HEK293 (cell line): ENCODE data around the gene CLASRP.
A peak's percentile ranks its signal among the peaks of the same experiment; 100 is the strongest.

ENCODE experiments used
- CTCF ChIA-PET: fragments of 350-600 bp; formaldehyde crosslinking; extraction: SDS; loops from one replicate; lab custom pipeline; 2021; ENCODE audit warnings: antibody characterized with exemption; lab: Yijun Ruan, JAX
- POLR2A ChIA-PET: fragments of 300-600 bp; formaldehyde crosslinking; extraction: SDS; loops from one replicate; lab custom pipeline; 2020; ENCODE audit warnings: antibody characterized with exemption, inconsistent platforms; lab: Yijun Ruan, JAX
- H3K27ac ChIP-seq: fragments of 200-500 bp; sonication (Bioruptor generic); 2 replicates; pipeline ENCODE4 v1.5.1; 2014; ENCODE audit warnings: low read depth, low read length, control low read depth, inconsistent platforms; ENCODE audit errors: extremely low read depth
- H3K36me3 ChIP-seq, 2 experiments: fragments of 200-500 bp in 1 of 2; sonication (Bioruptor generic) in 1 of 2; 1 replicate in 1 of 2; 2 replicates in 1 of 2; pipeline ENCODE4 v1.5.1; 2014 to 2017; ENCODE audit warnings: inconsistent platforms in 2 of 2, low read length in 2 of 2; ENCODE audit not compliant: control insufficient read depth in 2 of 2, insufficient read depth in 1 of 2
- H3K4me1 ChIP-seq: fragments of 200-500 bp; sonication (Bioruptor generic); 2 replicates; pipeline ENCODE4 v1.5.1; 2014; ENCODE audit warnings: mild to moderate bottlenecking, low read length, inconsistent platforms; ENCODE audit not compliant: control insufficient read depth, insufficient read depth
- H3K4me3 ChIP-seq: 2 replicates; pipeline ENCODE4 v1.5.1; 2011; ENCODE audit warnings: low read depth, mild to moderate bottlenecking, control low read depth, low read length, moderate library complexity
- H3K9me3 ChIP-seq: fragments of 200-500 bp; sonication (Bioruptor generic); 2 replicates; pipeline ENCODE4 v1.5.1; 2014; ENCODE audit warnings: low read depth, low read length, inconsistent platforms; ENCODE audit not compliant: control insufficient read depth, insufficient read depth
- GLIS1 ChIP-seq: fragments of 450-650 bp; formaldehyde crosslinking; IDR thresholded peaks from 2 replicates; pipeline ENCODE4 v1.5.1; 2016; ENCODE audit warnings: missing biosample characterization, missing genetic modification characterization
- GLIS2 ChIP-seq: fragments of 450-650 bp; formaldehyde crosslinking; IDR thresholded peaks from 2 replicates; pipeline ENCODE4 v1.5.1; 2016; ENCODE audit warnings: missing biosample characterization, missing genetic modification characterization
- OVOL3 ChIP-seq: fragments of 450-650 bp; formaldehyde crosslinking; IDR thresholded peaks from 2 replicates; pipeline ENCODE4 v1.5.1; 2016; ENCODE audit warnings: missing biosample characterization, missing genetic modification characterization
- REST ChIP-seq: fragments of 450-650 bp; formaldehyde crosslinking; IDR thresholded peaks from 2 replicates; pipeline ENCODE4 v1.5.1; 2016; ENCODE audit warnings: missing biosample characterization, missing genetic modification characterization
- SCRT2 ChIP-seq: fragments of 450-650 bp; formaldehyde crosslinking; IDR thresholded peaks from 2 replicates; pipeline ENCODE4 v1.5.1; 2016; ENCODE audit warnings: missing biosample characterization, missing genetic modification characterization
- SP7 ChIP-seq: fragments of 450-650 bp; formaldehyde crosslinking; IDR thresholded peaks from 2 replicates; pipeline ENCODE4 v1.5.1; 2016; ENCODE audit warnings: missing biosample characterization, missing genetic modification characterization
- ZFHX2 ChIP-seq: fragments of 450-650 bp; formaldehyde crosslinking; conservative IDR thresholded peaks from 2 replicates; pipeline ENCODE4 v1.5.1; 2016; ENCODE audit warnings: missing biosample characterization, missing genetic modification characterization
- ZIC2 ChIP-seq: fragments of 450-650 bp; formaldehyde crosslinking; IDR thresholded peaks from 2 replicates; pipeline ENCODE4 v1.5.1; 2016; ENCODE audit warnings: missing biosample characterization, missing genetic modification characterization
- ZNF239 ChIP-seq: fragments of 450-650 bp; formaldehyde crosslinking; IDR thresholded peaks from 2 replicates; pipeline ENCODE4 v1.5.1; 2016; ENCODE audit warnings: missing biosample characterization, missing genetic modification characterization
- ZNF280C ChIP-seq: fragments of 450-650 bp; formaldehyde crosslinking; IDR thresholded peaks from 2 replicates; pipeline ENCODE4 v1.5.1; 2016; ENCODE audit warnings: missing biosample characterization, missing genetic modification characterization
- ZNF341 ChIP-seq: fragments of 450-650 bp; formaldehyde crosslinking; IDR thresholded peaks from 2 replicates; pipeline ENCODE4; 2016; ENCODE audit warnings: low read depth, missing biosample characterization, missing genetic modification characterization
- ZNF37A ChIP-seq: fragments of 450-650 bp; IDR thresholded peaks from 2 replicates; pipeline ENCODE4 v1.5.1; 2018; ENCODE audit warnings: missing biosample characterization, missing genetic modification characterization
- ZNF398 ChIP-seq: fragments of 450-650 bp; formaldehyde crosslinking; IDR thresholded peaks from 2 replicates; pipeline ENCODE4 v1.5.1; 2017; ENCODE audit warnings: missing biosample characterization, missing genetic modification characterization
- ZNF416 ChIP-seq: fragments of 450-650 bp; formaldehyde crosslinking; IDR thresholded peaks from 2 replicates; pipeline ENCODE4 v1.5.1; 2016; ENCODE audit warnings: missing biosample characterization, missing genetic modification characterization
- ZNF561 ChIP-seq: fragments of 450-650 bp; IDR thresholded peaks from 2 replicates; pipeline ENCODE4 v1.5.1; 2018; ENCODE audit warnings: missing biosample characterization, missing genetic modification characterization, borderline replicate concordance
- ZNF600 ChIP-seq: fragments of 450-650 bp; formaldehyde crosslinking; IDR thresholded peaks from 2 replicates; pipeline ENCODE4 v1.5.1; 2016; ENCODE audit warnings: missing biosample characterization, missing genetic modification characterization
- ZNF626 ChIP-seq: fragments of 450-650 bp; sonication (Bioruptor Pico); formaldehyde crosslinking; IDR thresholded peaks from 2 replicates; pipeline ENCODE4 v1.5.1; 2018; ENCODE audit warnings: missing biosample characterization, missing genetic modification characterization, inconsistent platforms
- ZNF639 ChIP-seq: fragments of 450-650 bp; formaldehyde crosslinking; IDR thresholded peaks from 2 replicates; pipeline ENCODE4 v1.5.1; 2016; ENCODE audit warnings: missing biosample characterization, missing genetic modification characterization
- ZNF704 ChIP-seq: fragments of 450-650 bp; formaldehyde crosslinking; IDR thresholded peaks from 2 replicates; pipeline ENCODE4 v1.5.1; 2016; ENCODE audit warnings: missing biosample characterization, missing genetic modification characterization
- ZNF830 ChIP-seq: fragments of 450-650 bp; IDR thresholded peaks from 2 replicates; pipeline ENCODE4 v1.5.0; 2018; ENCODE audit warnings: missing biosample characterization, missing genetic modification characterization, low read depth, mild to moderate bottlenecking, moderate library complexity
- ZSCAN4 ChIP-seq: fragments of 450-650 bp; formaldehyde crosslinking; IDR thresholded peaks from 2 replicates; pipeline ENCODE4 v1.5.1; 2017; ENCODE audit warnings: missing biosample characterization, missing genetic modification characterization

Gene CLASRP

GRCh38 chr19:45115809-45116615 is 77.2 kb downstream of the CLASRP start:
- H3K27ac ChIP-seq, result no peak overlapping the region
- CTCF ChIA-PET, result interaction anchor here (0.5 to 1.0 kb wide), 2 partner anchors 9 to 164 kb away, joined by 3 read pairs; no protein-coding TSS in a partner anchor
- POLR2A ChIA-PET, result no interaction called here
- H3K36me3 ChIP-seq, result no peaks in the 10 kb centered on the region; a peak in 1 of 3 replicates
- H3K4me3 ChIP-seq, result no peak overlapping the region
- peaks cover 26% of the 10 kb centered on the region for H3K4me1 ChIP-seq
- TF ChIP-seq ZIC2 (tag by site-specific recombination) (peak; percentile 30; the same call in 1 of the 2 replicates), ZNF704 (tag by site-specific recombination) (no peak)
- H3K9me3 ChIP-seq, result no peaks in the 10 kb centered on the region

GRCh38 chr19:45117167-45117594 is 78.3 kb downstream of the CLASRP start:
- no peaks in the 10 kb centered on the region for H3K9me3 ChIP-seq
- ChIA-PET POLR2A (interaction anchor here (0.8 to 1.3 kb wide), 2 partner anchors 14 to 25 kb away, joined by 3 to 7 read pairs; no protein-coding TSS in a partner anchor), CTCF (interaction anchor here (1.0 to 1.3 kb wide), 2 partner anchors 26 kb away, joined by 3 to 5 read pairs; no protein-coding TSS in a partner anchor)
- H3K4me3 ChIP-seq, result no peak overlapping the region
- peaks cover 26% of the 10 kb centered on the region for H3K4me1 ChIP-seq
- 0 out of 2 replicates have a peak overlapping the region, but pooled peaks have one; percentile 31 for H3K27ac ChIP-seq
- H3K36me3 ChIP-seq, result no peaks in the 10 kb centered on the region; a peak in 1 of 3 replicates
- TF ChIP-seq ZNF280C (tag by site-specific recombination) (no peak), ZNF639 (tag by site-specific recombination) (no peak), ZSCAN4 (tag by site-specific recombination) (no peak), ZNF626 (tag by site-specific recombination) (no peak), ZNF341 (tag by site-specific recombination) (peak; percentile 89), SCRT2 (tag by site-specific recombination) (0 out of 2 replicates have a peak, but pooled peaks have one; percentile 30), ZNF239 (tag by site-specific recombination) (no peak), ZNF600 (peak; percentile 46; the same call in 1 of the 2 replicates), SP7 (peak; percentile 69), REST (tag by site-specific recombination) (no peak), ZFHX2 (tag by site-specific recombination) (peak; percentile 96), GLIS2 (tag by site-specific recombination) (0 out of 2 replicates have a peak, but pooled peaks have one; percentile 9), GLIS1 (tag by site-specific recombination) (peak; percentile 80), ZNF398 (tag by site-specific recombination) (peak; percentile 70), OVOL3 (no peak), ZNF37A (tag by site-specific recombination) (no peak), ZIC2 (tag by site-specific recombination) (peak; percentile 65), ZNF830 (tag by site-specific recombination) (no peak), ZNF416 (no peak), ZNF561 (no peak)
